Measurements from ENCODE around the gene MYBPHL. TPM values are rescaled to one million over a fixed set of nuclear protein-coding genes. Genes with fewer than 3 reads are reported as not detected.

The MYBPHL gene
- total RNA-seq, 1 donor from 2014 or later: not detected

DNA sequence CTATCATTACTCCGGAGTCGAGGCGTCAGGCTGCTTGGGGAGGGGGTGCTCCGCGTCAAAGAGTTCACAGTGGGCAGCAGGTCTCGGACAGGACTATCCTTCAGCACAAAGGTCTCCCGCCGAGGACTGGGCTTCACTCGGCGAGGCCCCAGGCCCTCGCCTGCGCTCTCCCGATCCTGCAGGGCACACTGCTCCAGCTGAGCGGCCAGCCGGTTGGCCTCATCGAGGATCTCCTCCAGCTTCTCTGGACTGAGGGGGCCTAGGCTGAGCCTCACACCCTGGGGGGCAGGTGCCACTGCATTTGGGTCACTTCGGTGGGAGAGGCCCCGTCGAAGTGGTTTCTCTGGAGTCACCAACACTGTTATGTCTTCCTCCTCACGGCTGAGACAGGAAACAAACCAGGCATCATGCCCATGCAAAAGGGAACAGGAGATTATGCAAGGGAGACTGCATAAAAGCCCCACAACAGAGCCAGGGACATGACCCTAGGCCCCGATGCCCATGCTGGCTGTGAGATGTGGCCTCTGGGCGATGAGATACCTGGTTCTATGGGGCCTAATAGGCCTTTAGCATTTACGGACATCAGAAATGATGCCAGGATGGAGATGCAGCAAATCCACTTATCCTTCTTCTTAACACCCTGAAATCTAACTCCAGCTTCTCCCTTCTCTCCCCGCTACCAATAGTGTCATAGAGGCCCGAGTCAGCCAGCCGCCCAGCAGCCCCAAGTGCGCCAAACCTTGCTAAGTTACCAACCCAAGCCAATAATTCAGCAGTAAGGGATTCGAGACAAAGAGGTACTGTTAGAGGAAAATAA is 24.9 kb downstream of the MYBPHL start:
- DNase-seq: no peak
- no peaks in the 10 kb centered on the region for H3K27me3 Mint-ChIP-seq
- H3K4me1 Mint-ChIP-seq: peaks cover 16% of the 10 kb centered on the region
- no peaks in the 10 kb centered on the region for H3K9me3 Mint-ChIP-seq
- peaks cover 2% of the 10 kb centered on the region for H3K36me3 Mint-ChIP-seq (ENCODE audit: low read depth)
- CTCF ChIA-PET: interaction anchor here (1.3 to 2.4 kb wide), 5 partner anchors 18 to 251 kb away, joined by 3 to 18 read pairs (median 6); partner anchors contain the start of gene SORT1
- intact Hi-C loops (cut with micrococcal nuclease): loop anchor here (5.0 kb wide), 1 partner anchor 200 kb away; the partner anchor contains the start of gene ATXN7L2
- POLR2A ChIA-PET: interaction anchor here (1.2 to 1.6 kb wide), 2 partner anchors 114 to 143 kb away, joined by 4 read pairs; no protein-coding TSS in a partner anchor
- no peak for ATAC-seq (ENCODE audit: low read depth)
- TF ChIP-seq, protein P1, sequence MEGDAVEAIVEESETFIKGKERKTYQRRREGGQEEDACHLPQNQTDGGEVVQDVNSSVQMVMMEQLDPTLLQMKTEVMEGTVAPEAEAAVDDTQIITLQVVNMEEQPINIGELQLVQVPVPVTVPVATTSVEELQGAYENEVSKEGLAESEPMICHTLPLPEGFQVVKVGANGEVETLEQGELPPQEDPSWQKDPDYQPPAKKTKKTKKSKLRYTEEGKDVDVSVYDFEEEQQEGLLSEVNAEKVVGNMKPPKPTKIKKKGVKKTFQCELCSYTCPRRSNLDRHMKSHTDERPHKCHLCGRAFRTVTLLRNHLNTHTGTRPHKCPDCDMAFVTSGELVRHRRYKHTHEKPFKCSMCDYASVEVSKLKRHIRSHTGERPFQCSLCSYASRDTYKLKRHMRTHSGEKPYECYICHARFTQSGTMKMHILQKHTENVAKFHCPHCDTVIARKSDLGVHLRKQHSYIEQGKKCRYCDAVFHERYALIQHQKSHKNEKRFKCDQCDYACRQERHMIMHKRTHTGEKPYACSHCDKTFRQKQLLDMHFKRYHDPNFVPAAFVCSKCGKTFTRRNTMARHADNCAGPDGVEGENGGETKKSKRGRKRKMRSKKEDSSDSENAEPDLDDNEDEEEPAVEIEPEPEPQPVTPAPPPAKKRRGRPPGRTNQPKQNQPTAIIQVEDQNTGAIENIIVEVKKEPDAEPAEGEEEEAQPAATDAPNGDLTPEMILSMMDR (IDR thresholded peaks at IDR 0.05): no peak
- no peak overlapping the region for H3K27ac Mint-ChIP-seq
- peak overlapping the region; percentile 96 for H3K4me3 Mint-ChIP-seq

DNA sequence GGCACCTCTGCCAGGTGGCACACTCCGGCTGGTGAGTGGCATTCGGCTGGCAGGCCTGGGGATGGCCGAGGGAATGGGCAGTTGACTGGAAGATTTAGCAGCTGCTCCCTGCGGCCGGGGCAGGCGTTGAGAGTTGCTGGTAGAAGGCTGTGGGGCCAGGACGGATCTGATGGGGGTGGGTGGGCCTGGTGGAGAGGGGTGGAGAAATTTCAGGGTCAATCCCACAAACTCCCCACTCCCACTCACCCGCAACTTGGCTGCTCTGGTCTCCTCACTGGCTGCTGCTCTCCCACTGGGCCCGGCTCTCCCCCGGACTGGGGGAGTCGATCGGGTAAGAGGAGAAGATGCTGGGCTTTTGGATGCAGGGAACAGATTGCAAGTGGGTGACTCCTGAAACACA is 25.9 kb downstream of the MYBPHL start:
- H3K9me3 Mint-ChIP-seq: no peaks in the 10 kb centered on the region
- intact Hi-C loops (cut with micrococcal nuclease): loop anchor here (5.0 kb wide), 1 partner anchor 201 kb away; the partner anchor contains the start of gene ATXN7L2
- H3K36me3 Mint-ChIP-seq (ENCODE audit: low read depth): peaks cover 2% of the 10 kb centered on the region
- DNase-seq (no peak), ATAC-seq (ENCODE audit: low read depth) (no peak)
- H3K4me1 Mint-ChIP-seq: peaks cover 16% of the 10 kb centered on the region
- no peaks in the 10 kb centered on the region for H3K27me3 Mint-ChIP-seq
- TF ChIP-seq, protein P1 (IDR thresholded peaks at IDR 0.05): no peak
- CTCF ChIA-PET: no interaction called here
- no peak overlapping the region for H3K4me3 Mint-ChIP-seq
- H3K27ac Mint-ChIP-seq: no peak overlapping the region
- POLR2A ChIA-PET: no interaction called here

DNA sequence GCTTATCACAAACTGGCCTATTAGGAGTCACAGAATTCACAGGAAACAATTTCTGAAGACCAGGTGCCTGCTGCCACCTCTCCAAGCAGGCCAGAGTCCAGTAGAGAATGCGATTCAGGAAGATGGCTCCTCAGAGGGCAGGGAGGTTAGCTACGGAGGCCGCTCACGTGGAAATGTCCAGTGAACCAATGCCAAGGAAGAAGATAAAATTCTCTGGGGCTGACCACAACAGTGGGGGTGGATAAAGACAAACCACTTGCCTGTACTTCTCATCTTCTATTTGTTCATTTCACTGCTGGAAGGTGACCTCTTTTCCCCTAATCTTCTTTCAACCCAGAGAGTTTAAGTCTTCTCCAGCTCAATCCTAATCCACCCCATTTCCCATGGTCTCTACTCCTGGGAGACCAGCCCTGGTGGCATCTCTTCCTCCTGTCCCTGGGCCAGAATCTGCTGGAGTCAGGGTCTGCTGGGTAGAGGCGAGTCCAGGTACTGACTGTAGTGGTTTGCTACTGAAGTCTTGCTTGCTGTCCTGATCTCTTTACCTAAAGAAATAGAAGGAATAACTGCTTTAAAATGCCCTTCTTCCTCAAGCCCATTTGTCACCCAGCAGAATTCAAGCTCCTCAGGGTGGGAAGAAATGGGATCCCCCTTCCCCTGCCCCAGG is 27.1 kb downstream of the MYBPHL start:
- intact Hi-C loops (cut with micrococcal nuclease): loop anchor here (5.0 kb wide), 1 partner anchor 203 kb away; the partner anchor contains the start of gene ATXN7L2
- peaks cover 16% of the 10 kb centered on the region for H3K4me1 Mint-ChIP-seq
- TF ChIP-seq, protein P1 (IDR thresholded peaks at IDR 0.05): no peak
- DNase-seq (no peak), ATAC-seq (ENCODE audit: low read depth) (no peak)
- H3K9me3 Mint-ChIP-seq: no peaks in the 10 kb centered on the region
- H3K27ac Mint-ChIP-seq: no peak overlapping the region
- H3K4me3 Mint-ChIP-seq: no peak overlapping the region
- ChIA-PET POLR2A (interaction anchor here (0.6 kb wide), 1 partner anchor 96 kb away, joined by 3 read pairs; no protein-coding TSS in a partner anchor), CTCF (interaction anchor here (5.0 to 5.1 kb wide), 2 partner anchors 120 to 253 kb away, joined by 54 to 207 read pairs; partner anchors contain the start of gene SORT1)
- H3K36me3 Mint-ChIP-seq (ENCODE audit: low read depth): peaks cover 2% of the 10 kb centered on the region
- H3K27me3 Mint-ChIP-seq: no peaks in the 10 kb centered on the region

DNA sequence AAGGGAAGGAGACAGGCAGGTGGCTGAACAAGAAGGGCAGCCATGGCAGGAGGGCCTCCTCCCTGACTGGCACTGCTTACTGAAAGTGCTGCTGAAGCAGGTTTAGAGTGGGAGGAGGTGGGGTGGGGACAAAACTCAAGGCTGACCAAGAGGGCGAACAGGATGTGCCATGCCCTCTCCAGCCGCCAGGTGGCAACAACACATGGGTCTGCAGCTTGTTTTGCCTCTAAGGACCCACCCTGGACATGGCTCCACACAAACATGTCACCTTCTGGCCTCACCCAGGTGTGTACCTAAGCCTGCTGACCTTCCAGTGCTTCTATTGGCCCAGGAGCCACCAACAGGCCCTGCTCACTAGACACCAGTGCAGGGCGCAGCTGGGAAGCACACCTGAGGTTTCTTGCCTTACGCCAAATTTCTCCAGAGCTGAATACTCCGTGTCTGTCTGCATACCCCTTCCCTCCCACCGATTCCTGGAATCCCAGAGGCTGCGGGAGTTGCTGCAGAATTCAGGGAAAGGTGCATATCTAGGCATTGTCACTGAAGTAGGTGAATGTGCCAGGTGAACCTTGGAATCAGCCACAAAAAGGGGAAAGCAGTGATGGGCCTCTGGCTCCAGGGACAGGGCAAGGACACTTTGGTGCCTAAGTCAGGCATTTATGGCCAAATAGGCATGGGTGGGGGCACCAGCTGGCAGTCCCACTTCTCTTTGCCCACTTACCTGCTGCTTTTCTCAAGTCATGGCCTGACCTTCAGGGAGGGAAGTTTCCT is 29.2 kb downstream of the MYBPHL start:
- TF ChIP-seq, protein P1 (IDR thresholded peaks at IDR 0.05): no peak
- ChIA-PET POLR2A (interaction anchor here (0.7 to 1.6 kb wide), 4 partner anchors 121 to 270 kb away, joined by 3 to 8 read pairs (median 4); partner anchors contain the start of genes GNAI3 and SORT1), CTCF (interaction anchor here (0.6 to 5.1 kb wide), 12 partner anchors 12 to 255 kb away, joined by 3 to 207 read pairs (median 4); partner anchors contain the start of genes ATXN7L2 and SORT1)
- H3K36me3 Mint-ChIP-seq (ENCODE audit: low read depth): no peaks in the 10 kb centered on the region
- no peak overlapping the region for H3K27ac Mint-ChIP-seq
- H3K9me3 Mint-ChIP-seq: no peaks in the 10 kb centered on the region
- DNase-seq: peak; percentile 63
- H3K4me1 Mint-ChIP-seq: peaks cover 5% of the 10 kb centered on the region
- intact Hi-C loops (cut with micrococcal nuclease): loop anchor here (1.0 kb wide), 2 partner anchors 122 to 255 kb away; no protein-coding TSS in a partner anchor
- peak; percentile 95 for ATAC-seq (ENCODE audit: low read depth)
- H3K27me3 Mint-ChIP-seq: no peaks in the 10 kb centered on the region
- no peak overlapping the region for H3K4me3 Mint-ChIP-seq

All from activated B cell treated with CpG ODN at 0.5 μM for 24 hours (primary cell).